T47D (cell line): ENCODE data around the gene BCL7A.

Source experiments
- DNase-seq, 2 experiments: peaks; one replicate each; pipeline versions ENCODE4 v3.0.0 to v3.0.0-alpha.2; 2011 to 2012; ENCODE audit warnings: low read depth in 1 of 2, low spot score in 1 of 2
- JUND ChIP-seq: IDR thresholded peaks from 2 replicates; pipeline ENCODE4 v1.6.1; 2012; ENCODE audit warnings: low read depth
- in situ Hi-C: cut with HindIII; loops from 2 replicates; pipeline ENCODE4 v1.10.0; 2016; ENCODE audit warnings: low sequenced_read_pairs, low pct_unique_long_range_greater_than_20kb

The BCL7A gene

GRCh38 chr12:122082621-122083356, 61.1 kb downstream of the BCL7A start:
- TF ChIP-seq JUND: no peak
- in situ Hi-C loops: no loop called here
- DNase-seq: no peak

GRCh38 chr12:122084857-122085405, 63.2 kb downstream of the BCL7A start:
- TF ChIP-seq JUND: no peak
- in situ Hi-C loops: no loop called here
- DNase-seq: no peak

GRCh38 chr12:122085591-122085990, 63.9 kb downstream of the BCL7A start:
- DNase-seq: no peak
- in situ Hi-C loops: no loop called here
- no peak for TF ChIP-seq JUND

- DNase-seq: no peak
- in situ Hi-C loops: no loop called here
- no peak for TF ChIP-seq JUND
These were observed 64.4 kb downstream of the BCL7A start for GRCh38 chr12:122086116-122086515.

GRCh38 chr12:122086641-122087285, 65.1 kb downstream of the BCL7A start:
- no peak for TF ChIP-seq JUND
- in situ Hi-C loops: no loop called here
- no peak for DNase-seq

- in situ Hi-C loops: no loop called here
- DNase-seq: no peak
- no peak for TF ChIP-seq JUND
These were observed 65.9 kb downstream of the BCL7A start for GRCh38 chr12:122087431-122088178.

- in situ Hi-C loops: no loop called here
- no peak for TF ChIP-seq JUND
- no peak for DNase-seq
These were observed 66.6 kb downstream of the BCL7A start for GRCh38 chr12:122088179-122088810.

- TF ChIP-seq JUND: no peak
- in situ Hi-C loops: no loop called here
- DNase-seq: no peak
These were observed 67.4 kb downstream of the BCL7A start for GRCh38 chr12:122089077-122089476.

GRCh38 chr12:122090759-122091515, 69.3 kb downstream of the BCL7A start:
- DNase-seq: no peak
- in situ Hi-C loops: no loop called here
- no peak for TF ChIP-seq JUND

- TF ChIP-seq JUND: no peak
- in situ Hi-C loops: no loop called here
These were observed 71.6 kb downstream of the BCL7A start for GRCh38 chr12:122093098-122093883.

GRCh38 chr12:122094137-122094734, 72.6 kb downstream of the BCL7A start:
- in situ Hi-C loops: no loop called here
- no peak for TF ChIP-seq JUND
- DNase-seq: no peak

More at GRCh38 chr12:122093098-122093883, 71.6 kb downstream of the BCL7A start:
- no peak for DNase-seq
